Measurements from ENCODE around the gene CYBRD1. TPM values are rescaled to one million over a fixed set of nuclear protein-coding genes. Genes with fewer than 3 reads are reported as not detected.
"Not testable (repeated sequence)": the region's sequence is repeated elsewhere in the genome, so short reads cannot be mapped to it uniquely, and the experiment has no call there.

CYBRD1 gene
- total RNA-seq, 4 donors from 2014 or later = 50.7 to 124 (median 63.9) TPM

DNA sequence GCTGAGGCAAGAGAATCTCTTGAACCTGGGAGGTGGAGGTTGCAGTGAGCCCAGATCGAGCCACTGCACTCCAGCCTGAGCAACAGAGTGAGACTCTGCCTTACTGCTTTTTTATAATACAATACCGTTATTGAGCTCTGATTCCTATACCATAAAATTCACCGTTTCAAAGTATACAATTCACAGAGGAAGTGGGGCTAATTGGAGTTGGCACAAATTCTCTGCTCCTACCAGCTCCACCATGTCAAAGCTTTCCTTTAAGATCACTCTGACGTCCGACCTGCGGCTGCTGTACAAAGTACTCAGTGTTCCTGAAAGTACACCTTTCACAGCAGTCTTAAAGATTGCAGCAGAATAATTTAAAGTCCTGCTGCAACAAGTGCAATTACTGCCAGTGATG lies 29.6 kb upstream of the CYBRD1 start:
- Histone ChIP-seq H3K36me3 (no peaks in the 10 kb centered on the region), H3K27me3 (no peaks in the 10 kb centered on the region), H3K9me3 (no peaks in the 10 kb centered on the region), H3K27ac (peak overlapping the region in 2 of 4 donors; percentile 18 to 28), H3K4me3 (no peak overlapping the region), H3K4me1 (peaks cover 0 to 14% (median 6%) of the 10 kb centered on the region in 4 donors)
- intact Hi-C loops (cut with DNase I; ENCODE audit: low total_unique reads) (no loop called here), in situ Hi-C loops (cut with MboI; ENCODE audit: low pct_ligation_motif_present in 1 of 4, low pct_unique_long_range_greater_than_20kb in 1 of 4, low sequenced_read_pairs in 3 of 4) (no loop called here)
- peak in 1 of 3 donors; percentile 54 for TF ChIP-seq POLR2AphosphoS5 (IDR thresholded peaks at IDR 0.05)
- TF ChIP-seq EP300 (IDR thresholded peaks at IDR 0.05; ENCODE audit: low read depth) = no peak
- WGBS, 2 donors (ENCODE audit: low coverage in 1 of 2) = 32 to 58% methylated on average over 3 to 6 of the region's 6 CpGs
- peak; percentile 76 for DNase-seq

DNA sequence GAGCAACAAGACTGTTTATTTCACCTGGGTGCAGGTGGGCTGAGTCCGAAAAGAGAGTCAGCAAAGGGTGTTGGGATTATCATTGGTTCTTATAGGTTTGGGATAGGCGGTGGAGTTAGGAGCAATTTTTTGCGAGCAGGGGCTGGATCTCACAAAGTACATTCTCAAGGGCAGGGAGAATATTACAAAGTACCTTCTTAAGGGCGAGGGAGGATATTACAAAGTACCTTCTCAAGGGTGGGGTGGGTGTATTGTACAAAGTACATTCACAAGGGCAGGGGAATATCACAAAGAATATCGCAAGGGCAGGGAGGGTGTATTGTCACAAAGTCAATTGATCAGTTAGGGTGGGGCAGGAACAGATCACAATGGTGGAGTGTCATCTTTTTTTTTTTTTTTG lies 24.6 kb upstream of the CYBRD1 start:
- H3K27ac ChIP-seq; H3K27me3 ChIP-seq; H3K4me1 ChIP-seq; in situ Hi-C loops (cut with MboI; ENCODE audit: low pct_ligation_motif_present in 1 of 4, low pct_unique_long_range_greater_than_20kb in 1 of 4, low sequenced_read_pairs in 3 of 4); H3K36me3 ChIP-seq; DNase-seq; H3K4me3 ChIP-seq; intact Hi-C loops (cut with DNase I; ENCODE audit: low total_unique reads); H3K9me3 ChIP-seq: not testable (repeated sequence)
- 92 to 93% methylated on average over 5 of the region's 5 CpGs for WGBS, 2 donors (ENCODE audit: low coverage in 1 of 2)

DNA sequence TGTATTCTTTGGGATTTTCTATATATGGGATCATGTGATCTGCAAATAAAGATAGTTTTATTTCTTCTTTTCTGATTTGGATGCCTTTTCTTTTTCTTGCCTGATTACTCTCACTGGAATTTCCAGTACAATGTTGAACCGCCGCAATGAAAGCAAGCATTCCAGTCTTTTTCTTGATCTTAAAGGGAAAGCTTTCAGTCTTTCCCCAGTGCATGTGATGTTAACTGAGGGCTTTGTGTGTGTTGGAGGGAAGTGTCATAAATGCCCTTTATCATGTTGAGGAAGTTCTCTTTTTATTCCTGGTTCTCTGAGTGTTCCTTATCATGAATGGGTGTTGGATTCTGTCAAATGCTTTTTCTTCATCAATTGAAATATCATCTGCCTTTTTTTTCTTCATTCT lies 16.9 kb upstream of the CYBRD1 start:
- intact Hi-C loops (cut with DNase I; ENCODE audit: low total_unique reads) (no loop called here), in situ Hi-C loops (cut with MboI; ENCODE audit: low pct_ligation_motif_present in 1 of 4, low pct_unique_long_range_greater_than_20kb in 1 of 4, low sequenced_read_pairs in 3 of 4) (no loop called here)
- H3K27ac ChIP-seq = no peak overlapping the region
- no peak for DNase-seq
- no peaks in the 10 kb centered on the region for H3K4me1 ChIP-seq
- 18 to 27% methylated on average over 2 of the region's 2 CpGs for whole genome bisulfite sequencing, 2 donors (ENCODE audit: low coverage in 1 of 2)
- TF ChIP-seq, protein P1, sequence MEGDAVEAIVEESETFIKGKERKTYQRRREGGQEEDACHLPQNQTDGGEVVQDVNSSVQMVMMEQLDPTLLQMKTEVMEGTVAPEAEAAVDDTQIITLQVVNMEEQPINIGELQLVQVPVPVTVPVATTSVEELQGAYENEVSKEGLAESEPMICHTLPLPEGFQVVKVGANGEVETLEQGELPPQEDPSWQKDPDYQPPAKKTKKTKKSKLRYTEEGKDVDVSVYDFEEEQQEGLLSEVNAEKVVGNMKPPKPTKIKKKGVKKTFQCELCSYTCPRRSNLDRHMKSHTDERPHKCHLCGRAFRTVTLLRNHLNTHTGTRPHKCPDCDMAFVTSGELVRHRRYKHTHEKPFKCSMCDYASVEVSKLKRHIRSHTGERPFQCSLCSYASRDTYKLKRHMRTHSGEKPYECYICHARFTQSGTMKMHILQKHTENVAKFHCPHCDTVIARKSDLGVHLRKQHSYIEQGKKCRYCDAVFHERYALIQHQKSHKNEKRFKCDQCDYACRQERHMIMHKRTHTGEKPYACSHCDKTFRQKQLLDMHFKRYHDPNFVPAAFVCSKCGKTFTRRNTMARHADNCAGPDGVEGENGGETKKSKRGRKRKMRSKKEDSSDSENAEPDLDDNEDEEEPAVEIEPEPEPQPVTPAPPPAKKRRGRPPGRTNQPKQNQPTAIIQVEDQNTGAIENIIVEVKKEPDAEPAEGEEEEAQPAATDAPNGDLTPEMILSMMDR (IDR thresholded peaks at IDR 0.05) = no peak
- TF ChIP-seq POLR2A (IDR thresholded peaks at IDR 0.05) = no peak
- no peak for TF ChIP-seq EP300 (IDR thresholded peaks at IDR 0.05; ENCODE audit: low read depth)
- no peaks in the 10 kb centered on the region for H3K36me3 ChIP-seq
- H3K27me3 ChIP-seq = no peaks in the 10 kb centered on the region
- no peak overlapping the region for H3K4me3 ChIP-seq
- H3K9me3 ChIP-seq = no peaks in the 10 kb centered on the region

DNA sequence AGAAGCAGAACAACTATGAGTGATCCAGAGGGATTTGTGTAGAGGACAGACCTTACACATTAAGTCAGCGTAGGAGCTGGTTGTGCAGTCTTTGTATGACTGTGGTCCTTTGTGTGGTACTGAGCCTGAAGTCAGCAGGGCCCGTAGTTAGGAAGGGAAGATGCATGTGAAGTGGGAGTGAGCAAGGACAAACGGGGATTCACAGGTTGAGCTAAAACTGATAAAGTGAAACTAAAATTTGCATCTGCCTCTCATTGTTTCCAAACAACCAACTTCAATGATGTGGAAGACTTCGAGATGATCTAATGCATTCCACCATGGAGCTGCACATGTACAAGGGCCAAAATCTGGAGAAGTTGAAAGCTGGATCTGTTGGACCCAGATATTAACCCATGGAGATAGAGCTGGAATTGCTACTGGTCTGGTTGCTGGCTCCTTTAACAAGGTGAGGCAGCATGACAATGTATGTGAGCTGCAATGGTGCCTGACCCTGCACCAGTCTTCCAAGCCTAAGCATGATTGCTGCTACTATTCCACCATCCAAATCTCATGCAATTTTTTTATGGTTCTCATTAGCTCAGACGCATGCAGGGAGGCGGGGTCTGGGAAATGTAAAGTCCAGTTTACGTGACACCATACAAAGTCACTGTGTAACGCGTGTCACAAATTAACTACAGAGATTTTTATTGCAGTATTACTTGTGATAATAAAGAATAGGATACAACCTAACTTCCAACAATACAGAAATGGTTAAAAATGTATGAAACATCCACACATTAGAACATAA lies 12.1 kb upstream of the CYBRD1 start:
- intact Hi-C loops (cut with DNase I; ENCODE audit: low total_unique reads) = no loop called here
- WGBS, 2 donors (ENCODE audit: low coverage in 1 of 2) = 55 to 70% methylated on average over 8 to 9 of the region's 9 CpGs
- Histone ChIP-seq H3K27ac (no peak overlapping the region), H3K4me1 (no peaks in the 10 kb centered on the region), H3K36me3 (no peaks in the 10 kb centered on the region), H3K27me3 (no peaks in the 10 kb centered on the region), H3K4me3 (no peak overlapping the region), H3K9me3 (no peaks in the 10 kb centered on the region)
- in situ Hi-C loops (cut with MboI; ENCODE audit: low pct_ligation_motif_present in 1 of 4, low pct_unique_long_range_greater_than_20kb in 1 of 4, low sequenced_read_pairs in 3 of 4) = no loop called here
- DNase-seq = no peak
- TF ChIP-seq, protein P1 (IDR thresholded peaks at IDR 0.05) = no peak
- TF ChIP-seq EP300 (IDR thresholded peaks at IDR 0.05; ENCODE audit: low read depth) (no peak), POLR2A (IDR thresholded peaks at IDR 0.05) (no peak), POLR2AphosphoS5 (IDR thresholded peaks at IDR 0.05) (no peak)

DNA sequence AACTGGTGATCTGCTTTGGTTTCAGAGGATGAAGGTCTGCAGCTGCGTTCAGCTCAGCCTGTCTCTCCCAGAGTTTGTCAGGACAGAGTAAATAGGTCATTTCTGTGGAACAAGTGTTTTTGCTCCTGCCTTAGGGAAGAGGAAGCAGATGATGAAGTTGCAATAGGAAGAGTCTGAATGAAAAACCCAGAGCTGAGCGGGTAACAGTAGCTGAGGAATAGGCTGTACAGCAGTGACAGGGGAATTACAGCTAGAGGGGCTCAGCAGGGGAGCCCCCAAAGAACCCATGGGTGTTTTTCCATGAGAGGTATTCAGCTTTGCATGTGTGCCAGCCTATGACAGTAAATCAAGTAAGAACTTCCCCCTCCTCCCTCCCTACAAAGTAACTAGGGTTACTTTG lies 10.3 kb upstream of the CYBRD1 start:
- 66 to 75% methylated on average over 2 of the region's 2 CpGs for WGBS, 2 donors (ENCODE audit: low coverage in 1 of 2)
- H3K27ac ChIP-seq = no peak overlapping the region
- intact Hi-C loops (cut with DNase I; ENCODE audit: low total_unique reads) = no loop called here

More for the DNA sequence above, 10.3 kb upstream of the CYBRD1 start:
- no peaks in the 10 kb centered on the region for H3K27me3 ChIP-seq
- in situ Hi-C loops (cut with MboI; ENCODE audit: low pct_ligation_motif_present in 1 of 4, low pct_unique_long_range_greater_than_20kb in 1 of 4, low sequenced_read_pairs in 3 of 4) = no loop called here
- TF ChIP-seq POLR2AphosphoS5 (IDR thresholded peaks at IDR 0.05) (no peak), POLR2A (IDR thresholded peaks at IDR 0.05) (no peak), EP300 (IDR thresholded peaks at IDR 0.05; ENCODE audit: low read depth) (no peak)
- TF ChIP-seq, protein P1 (IDR thresholded peaks at IDR 0.05) = no peak
- H3K36me3 ChIP-seq = no peaks in the 10 kb centered on the region
- no peaks in the 10 kb centered on the region for H3K4me1 ChIP-seq
- no peaks in the 10 kb centered on the region for H3K9me3 ChIP-seq
- no peak for DNase-seq
- H3K4me3 ChIP-seq = no peak overlapping the region

Measured in transverse colon (tissue), 4 donors.